A673 (cell line): ENCODE data around the gene MKI67. TPM values are rescaled to one million over a fixed set of nuclear protein-coding genes. Genes with fewer than 3 reads are reported as not detected.

Experiments used
- BruUV-seq: library from RNA; stranded (reverse); fragments of 400-500 nt; replicated peaks from 2 replicates; lab custom pipeline; 2021; lab: Mats Ljungman, UMichigan
- CTCF ChIA-PET: fragments of 300-600 bp; sonication (Branson Sonifier 250); formaldehyde crosslinking; loops from one replicate; lab custom pipeline; 2022; ENCODE audit warnings: antibody characterized with exemption; lab: Charles Lee
- POLR2A ChIA-PET: fragments of 300-600 bp; sonication (Branson Sonifier 250); formaldehyde crosslinking; loops from one replicate; lab custom pipeline; 2022; ENCODE audit warnings: antibody characterized with exemption; ENCODE audit not compliant: low non-redundant PET; lab: Charles Lee
- DNase-seq: peaks from one replicate; pipeline ENCODE4 v3.0.0-alpha.2; 2015; ENCODE audit warnings: low spot score
- H3K27ac ChIP-seq: fragments of 200-600 bp; sonication (generic); 2 replicates; pipeline ENCODE4 v1.5.1; 2016; ENCODE audit warnings: mixed run types, low read depth, mild to moderate bottlenecking, mixed read lengths, antibody characterized with exemption, low read length; ENCODE audit not compliant: poor library complexity, severe bottlenecking
- H3K27me3 ChIP-seq: fragments of 200-600 bp; sonication (generic); replicated peaks from 2 replicates; pipeline ENCODE4 v1.6.1; 2017; ENCODE audit warnings: mixed run types, low read depth, mild to moderate bottlenecking, mixed read lengths, antibody characterized with exemption, low read length; ENCODE audit not compliant: insufficient read depth, poor library complexity
- H3K36me3 ChIP-seq: fragments of 200-600 bp; sonication (generic); 2 replicates; pipeline ENCODE4 v1.6.1; 2016; ENCODE audit warnings: mixed run types, mild to moderate bottlenecking, mixed read lengths, antibody characterized with exemption, low read length; ENCODE audit not compliant: insufficient read depth, poor library complexity, severe bottlenecking
- H3K4me1 ChIP-seq: fragments of 200-600 bp; sonication (generic); 2 replicates; pipeline ENCODE4 v1.6.1; 2017; ENCODE audit warnings: mixed run types, mild to moderate bottlenecking, mixed read lengths, antibody characterized with exemption, low read length; ENCODE audit not compliant: insufficient read depth, poor library complexity, severe bottlenecking
- H3K4me3 ChIP-seq: fragments of 200-600 bp; sonication (generic); 2 replicates; pipeline ENCODE4 v1.5.1; 2016; ENCODE audit warnings: low read depth, mixed run types, mild to moderate bottlenecking, mixed read lengths, low read length; ENCODE audit not compliant: poor library complexity, severe bottlenecking
- H3K9me3 ChIP-seq: fragments of 200-600 bp; sonication (generic); 2 replicates; pipeline ENCODE4 v1.6.1; 2016; ENCODE audit warnings: mixed run types, low read depth, mild to moderate bottlenecking, mixed read lengths, antibody characterized with exemption, low read length; ENCODE audit not compliant: poor library complexity, severe bottlenecking
- EZH2 ChIP-seq: fragments of 200-600 bp; sonication (generic); IDR thresholded peaks from 2 replicates; pipeline ENCODE4 v1.6.1; 2017; ENCODE audit warnings: borderline replicate concordance, low read depth, mild to moderate bottlenecking, mixed read lengths, antibody characterized with exemption, low read length; ENCODE audit not compliant: poor library complexity, severe bottlenecking
- intact Hi-C: fragments of 100-400 bp; cut with micrococcal nuclease; formaldehyde crosslinking; loops from one replicate; pipeline ENCODE4 v1.10.0; 2022; ENCODE audit not compliant: unreplicated experiment
- total RNA-seq: library from RNA; stranded (reverse); gene quantifications from 2 replicates; pipeline ENCODE4 v1.2.3, GENCODE V29; 2021
- TF ChIP-seq, protein P1 (sequence below): fragments of 300-800, 200-600 bp; sonication (generic); conservative IDR thresholded peaks from 2 replicates; pipeline ENCODE4 v1.5.1; 2017; ENCODE audit warnings: low read depth, mild to moderate bottlenecking, antibody characterized with exemption, low read length, moderate library complexity, mixed read lengths

MKI67 gene
- total RNA-seq, 1 experiment from 2014 or later = 249 TPM

DNA sequence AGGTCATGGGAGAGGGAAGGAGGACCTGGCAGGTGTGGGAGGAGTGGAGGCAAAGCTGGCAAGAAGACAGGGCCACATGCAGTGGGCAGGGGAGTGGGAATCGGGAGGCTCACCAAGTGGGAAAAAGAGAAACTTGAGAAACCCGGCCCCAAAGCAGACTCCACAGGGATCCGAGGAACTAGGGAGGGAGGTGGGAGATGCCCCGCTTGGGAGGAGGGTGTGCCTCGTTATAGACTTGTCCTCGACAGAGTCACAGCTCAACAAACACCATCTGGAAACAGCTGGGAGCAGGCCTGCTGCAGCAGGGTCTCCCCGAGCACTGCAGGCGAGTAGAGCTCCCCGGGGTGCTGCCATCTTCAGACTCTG lies 54.8 kb downstream of the MKI67 start:
- POLR2A ChIA-PET = no interaction called here
- Histone ChIP-seq H3K27me3 (no peaks in the 10 kb centered on the region), H3K9me3 (no peaks in the 10 kb centered on the region), H3K4me1 (no peaks in the 10 kb centered on the region), H3K4me3 (no peak overlapping the region), H3K27ac (no peak overlapping the region), H3K36me3 (no peaks in the 10 kb centered on the region)
- CTCF ChIA-PET = no interaction called here
- BruUV-seq = no TSS peak
- TF ChIP-seq EZH2 = no peak
- TF ChIP-seq, protein P1, sequence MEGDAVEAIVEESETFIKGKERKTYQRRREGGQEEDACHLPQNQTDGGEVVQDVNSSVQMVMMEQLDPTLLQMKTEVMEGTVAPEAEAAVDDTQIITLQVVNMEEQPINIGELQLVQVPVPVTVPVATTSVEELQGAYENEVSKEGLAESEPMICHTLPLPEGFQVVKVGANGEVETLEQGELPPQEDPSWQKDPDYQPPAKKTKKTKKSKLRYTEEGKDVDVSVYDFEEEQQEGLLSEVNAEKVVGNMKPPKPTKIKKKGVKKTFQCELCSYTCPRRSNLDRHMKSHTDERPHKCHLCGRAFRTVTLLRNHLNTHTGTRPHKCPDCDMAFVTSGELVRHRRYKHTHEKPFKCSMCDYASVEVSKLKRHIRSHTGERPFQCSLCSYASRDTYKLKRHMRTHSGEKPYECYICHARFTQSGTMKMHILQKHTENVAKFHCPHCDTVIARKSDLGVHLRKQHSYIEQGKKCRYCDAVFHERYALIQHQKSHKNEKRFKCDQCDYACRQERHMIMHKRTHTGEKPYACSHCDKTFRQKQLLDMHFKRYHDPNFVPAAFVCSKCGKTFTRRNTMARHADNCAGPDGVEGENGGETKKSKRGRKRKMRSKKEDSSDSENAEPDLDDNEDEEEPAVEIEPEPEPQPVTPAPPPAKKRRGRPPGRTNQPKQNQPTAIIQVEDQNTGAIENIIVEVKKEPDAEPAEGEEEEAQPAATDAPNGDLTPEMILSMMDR = no peak
- intact Hi-C loops = no loop called here
- DNase-seq = no peak

DNA sequence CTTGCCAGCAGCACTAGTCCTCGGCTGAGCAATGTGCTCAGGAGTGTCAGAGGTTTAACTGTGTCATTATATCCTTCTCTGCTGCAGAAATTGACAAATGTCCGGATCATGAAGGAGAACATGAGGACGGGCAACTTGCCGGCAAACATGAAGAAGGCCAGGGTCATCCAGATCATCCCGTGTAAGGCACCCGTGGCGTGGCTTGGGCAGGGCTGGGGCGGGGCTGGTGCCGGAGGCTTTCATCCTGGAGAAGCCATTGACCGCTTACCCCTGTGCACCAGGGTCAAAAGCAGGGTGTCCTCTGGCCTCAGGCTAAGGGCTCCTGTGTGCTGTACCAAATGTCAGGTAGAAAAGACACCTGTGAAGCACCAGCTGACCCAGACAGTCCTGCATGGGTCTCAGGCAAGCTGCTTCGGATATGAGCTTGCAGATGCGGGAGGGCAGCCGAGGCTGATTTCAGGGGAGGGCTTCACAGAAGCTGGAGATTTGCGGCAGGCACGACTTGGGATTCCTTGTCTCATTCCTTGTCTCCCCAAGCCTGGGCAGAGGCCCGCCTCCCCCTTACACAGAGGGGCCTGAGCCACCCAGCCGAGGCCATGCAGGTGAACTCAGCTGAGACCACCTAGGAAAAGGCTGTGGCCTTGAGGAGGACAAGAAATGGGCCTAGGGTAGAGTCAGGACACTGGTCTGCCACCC lies 55.4 kb downstream of the MKI67 start:
- Histone ChIP-seq H3K4me3 (no peak overlapping the region), H3K27ac (no peak overlapping the region), H3K27me3 (no peaks in the 10 kb centered on the region), H3K9me3 (no peaks in the 10 kb centered on the region), H3K36me3 (no peaks in the 10 kb centered on the region), H3K4me1 (no peaks in the 10 kb centered on the region)
- no peak for DNase-seq
- ChIA-PET POLR2A (no interaction called here), CTCF (no interaction called here)
- no TSS peak for BruUV-seq
- no peak for TF ChIP-seq EZH2
- TF ChIP-seq, protein P1 = no peak
- intact Hi-C loops = no loop called here

DNA sequence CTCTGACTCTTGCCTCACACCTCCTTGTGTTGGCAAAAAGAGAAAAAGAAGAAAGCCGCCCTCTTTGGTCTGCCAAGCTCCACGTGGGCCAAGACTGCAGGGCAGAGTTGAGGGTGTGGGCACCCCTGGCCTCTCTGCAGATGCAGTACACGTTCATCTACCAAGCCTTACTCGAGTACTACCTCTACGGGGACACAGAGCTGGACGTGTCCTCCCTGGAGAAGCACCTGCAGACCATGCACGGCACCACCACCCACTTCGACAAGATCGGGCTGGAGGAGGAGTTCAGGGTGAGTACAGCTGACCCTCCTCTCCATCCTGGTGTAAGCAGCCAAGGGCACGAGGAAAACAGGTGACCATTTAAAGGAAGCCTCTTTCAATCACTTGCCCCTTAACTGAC lies 56.1 kb downstream of the MKI67 start:
- POLR2A ChIA-PET = no interaction called here

More for the DNA sequence above, 56.1 kb downstream of the MKI67 start:
- Histone ChIP-seq H3K9me3 (no peaks in the 10 kb centered on the region), H3K36me3 (no peaks in the 10 kb centered on the region), H3K27me3 (no peaks in the 10 kb centered on the region), H3K27ac (no peak overlapping the region), H3K4me3 (no peak overlapping the region), H3K4me1 (no peaks in the 10 kb centered on the region)
- TF ChIP-seq, protein P1 = no peak
- TF ChIP-seq EZH2 = no peak
- no peak for DNase-seq
- CTCF ChIA-PET = no interaction called here
- no TSS peak for BruUV-seq
- intact Hi-C loops = no loop called here
